Fibroblast of the aortic adventitia (primary cell): ENCODE results near the gene MKX. TPM values are rescaled to one million over a fixed set of nuclear protein-coding genes. Genes with fewer than 3 reads are reported as not detected.

Experiments used
- DNase-seq: peaks from one replicate; pipeline ENCODE4 v3.0.0-alpha.2; 2010; ENCODE audit warnings: low read depth
- H3K4me3 ChIP-seq: 2 replicates; pipeline ENCODE4 v1.5.1; 2011; ENCODE audit warnings: low read depth, mild to moderate bottlenecking, control low read depth, low read length, moderate library complexity
- small RNA-seq: library from RNA; depleted of rRNA; stranded (forward); fragments of <200 nt; gene quantifications from one replicate; pipeline ENCODE3, GENCODE V24; 2012
- total RNA-seq: library from RNA; depleted of rRNA; stranded (reverse); fragments of >200 nt; gene quantifications from 2 replicates; pipeline ENCODE4 v1.2.3, GENCODE V29; 2012; ENCODE audit warnings: low replicate concordance
- TF ChIP-seq, protein P1 (sequence below): IDR thresholded peaks from 2 replicates; pipeline ENCODE4 v1.5.1; 2011; ENCODE audit warnings: mild to moderate bottlenecking, low read length, control low read depth, inconsistent platforms; ENCODE audit not compliant: insufficient read depth

Gene MKX
- total RNA-seq, 1 donor, result 0.27 TPM

DNA sequence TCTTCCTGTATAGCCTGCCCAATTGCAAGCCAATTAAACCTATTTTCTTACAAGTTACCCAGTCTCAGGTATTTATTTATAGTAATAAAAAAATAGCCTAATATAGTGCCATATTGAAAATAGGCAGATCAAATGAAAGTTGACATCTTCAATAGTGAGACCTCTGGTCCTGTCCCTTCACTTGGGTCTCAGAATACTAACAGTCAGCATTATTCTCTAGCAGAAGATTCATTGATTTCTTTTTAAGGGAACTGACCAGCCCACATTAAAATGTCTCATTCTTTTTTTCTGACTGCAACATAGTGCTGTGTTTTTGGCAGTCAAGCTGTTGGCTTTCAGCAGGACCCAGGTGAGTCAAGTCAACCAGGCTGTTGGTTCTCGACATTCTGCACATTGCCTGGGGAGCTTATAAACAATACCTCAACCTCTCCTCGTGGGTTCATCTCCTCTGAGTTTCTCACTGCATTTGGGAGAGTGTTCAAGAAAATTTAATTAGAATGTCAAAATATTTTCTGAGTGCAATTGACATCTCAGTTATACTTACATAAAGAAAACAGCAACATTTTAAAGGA is 109.8 kb downstream of the MKX start:
- no peak for DNase-seq
- H3K4me3 ChIP-seq, result no peak overlapping the region
- TF ChIP-seq, protein P1, sequence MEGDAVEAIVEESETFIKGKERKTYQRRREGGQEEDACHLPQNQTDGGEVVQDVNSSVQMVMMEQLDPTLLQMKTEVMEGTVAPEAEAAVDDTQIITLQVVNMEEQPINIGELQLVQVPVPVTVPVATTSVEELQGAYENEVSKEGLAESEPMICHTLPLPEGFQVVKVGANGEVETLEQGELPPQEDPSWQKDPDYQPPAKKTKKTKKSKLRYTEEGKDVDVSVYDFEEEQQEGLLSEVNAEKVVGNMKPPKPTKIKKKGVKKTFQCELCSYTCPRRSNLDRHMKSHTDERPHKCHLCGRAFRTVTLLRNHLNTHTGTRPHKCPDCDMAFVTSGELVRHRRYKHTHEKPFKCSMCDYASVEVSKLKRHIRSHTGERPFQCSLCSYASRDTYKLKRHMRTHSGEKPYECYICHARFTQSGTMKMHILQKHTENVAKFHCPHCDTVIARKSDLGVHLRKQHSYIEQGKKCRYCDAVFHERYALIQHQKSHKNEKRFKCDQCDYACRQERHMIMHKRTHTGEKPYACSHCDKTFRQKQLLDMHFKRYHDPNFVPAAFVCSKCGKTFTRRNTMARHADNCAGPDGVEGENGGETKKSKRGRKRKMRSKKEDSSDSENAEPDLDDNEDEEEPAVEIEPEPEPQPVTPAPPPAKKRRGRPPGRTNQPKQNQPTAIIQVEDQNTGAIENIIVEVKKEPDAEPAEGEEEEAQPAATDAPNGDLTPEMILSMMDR, result no peak

DNA sequence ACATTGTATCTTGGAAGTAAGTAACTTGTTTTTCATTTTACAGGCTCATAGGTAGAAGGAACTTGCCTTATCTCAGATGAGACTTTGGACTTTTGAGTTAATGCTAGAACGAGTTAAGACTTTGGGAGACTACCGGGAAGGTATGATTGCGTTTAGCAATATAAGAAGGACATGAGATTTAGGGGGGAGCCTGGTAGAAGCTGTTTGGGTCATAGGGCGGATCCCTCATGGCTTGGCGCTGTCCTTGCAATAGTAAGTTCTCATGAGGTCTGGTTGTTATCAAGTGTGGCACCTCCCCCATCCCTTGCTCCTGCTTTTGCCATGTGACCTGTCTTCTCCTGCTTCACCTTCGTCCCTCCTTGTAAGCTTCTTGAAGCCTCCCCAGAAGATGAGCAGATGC is 110.3 kb downstream of the MKX start:
- TF ChIP-seq, protein P1, result no peak
- no peak for DNase-seq
- no peak overlapping the region for H3K4me3 ChIP-seq

DNA sequence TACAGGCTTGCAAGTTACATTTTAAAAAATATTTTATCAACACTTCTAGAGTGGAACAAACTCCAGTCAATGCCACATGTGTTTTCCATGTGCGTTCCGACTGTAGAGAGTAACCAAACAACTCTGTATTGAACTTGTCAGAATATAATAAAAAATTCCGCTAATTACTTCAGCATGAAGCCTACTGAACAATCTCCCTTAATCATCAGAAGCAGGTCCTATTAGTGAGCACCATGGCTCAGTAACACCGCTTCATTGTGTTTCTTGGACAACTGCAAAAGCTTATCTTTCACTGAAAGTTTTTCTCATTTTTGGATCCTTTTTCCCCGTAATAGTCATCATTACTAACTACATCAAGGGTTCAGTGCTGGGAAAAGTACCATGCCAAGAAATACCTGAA is 117.0 kb downstream of the MKX start:
- DNase-seq, result peak; percentile 21
- H3K4me3 ChIP-seq, result no peak overlapping the region
- TF ChIP-seq, protein P1, result no peak

DNA sequence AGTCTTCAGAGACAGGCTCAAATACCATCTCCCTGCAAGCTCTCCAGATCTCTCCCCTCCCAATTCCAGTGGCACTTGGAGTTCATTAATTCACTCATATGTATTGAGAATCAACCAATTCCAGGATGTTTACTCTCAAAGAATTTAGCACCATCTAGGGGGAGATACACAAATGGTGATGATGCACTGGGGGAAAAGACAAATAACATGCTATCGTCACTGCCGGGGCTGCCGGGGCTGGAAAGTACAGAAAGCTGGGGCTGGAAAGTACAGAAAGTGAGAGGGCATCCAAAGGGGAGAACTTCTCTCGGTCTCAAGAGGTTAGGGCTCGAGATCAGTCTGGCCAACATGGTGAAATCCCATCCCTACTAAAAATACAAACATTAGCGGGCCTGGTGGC is 118.7 kb downstream of the MKX start:
- no peak overlapping the region for H3K4me3 ChIP-seq
- DNase-seq, result no peak
- TF ChIP-seq, protein P1, result no peak

DNA sequence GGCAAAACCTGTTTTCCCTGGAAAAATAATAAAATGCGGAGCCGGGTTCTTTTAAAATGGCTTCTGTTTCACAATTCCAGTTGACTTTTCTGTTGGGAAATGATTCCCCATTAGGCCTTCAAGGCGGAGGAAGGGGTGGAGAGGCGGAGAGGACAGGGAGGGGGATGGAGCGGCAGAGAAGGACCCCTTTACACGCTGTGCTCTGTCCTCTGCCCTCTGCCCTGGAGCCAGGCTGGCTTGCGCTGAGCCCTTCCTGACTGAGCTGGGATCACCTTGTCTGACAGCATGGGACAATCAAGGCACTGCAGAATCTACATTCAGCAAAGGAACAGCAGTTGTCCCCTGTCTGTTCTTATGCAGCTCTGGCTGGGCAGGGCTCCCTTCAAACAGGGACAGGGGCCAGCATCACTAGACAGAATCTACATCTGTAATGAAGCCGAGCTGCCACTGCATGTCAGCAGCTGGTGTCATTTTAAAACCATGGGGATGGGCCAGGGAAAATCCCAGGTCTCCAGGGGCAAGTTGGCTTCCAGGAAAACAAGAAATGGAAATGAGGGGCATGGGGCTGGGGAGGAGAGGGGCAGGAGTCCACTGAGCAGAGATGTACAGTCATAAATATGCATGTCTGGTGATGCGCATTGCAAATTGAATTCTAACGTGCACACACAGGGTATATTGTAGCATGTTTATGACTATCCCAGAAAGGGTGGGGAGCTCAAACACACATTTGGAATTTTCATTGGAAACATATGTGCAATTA is 120.0 kb downstream of the MKX start:
- no peak for DNase-seq
- no peak overlapping the region for H3K4me3 ChIP-seq
- TF ChIP-seq, protein P1, result no peak

DNA sequence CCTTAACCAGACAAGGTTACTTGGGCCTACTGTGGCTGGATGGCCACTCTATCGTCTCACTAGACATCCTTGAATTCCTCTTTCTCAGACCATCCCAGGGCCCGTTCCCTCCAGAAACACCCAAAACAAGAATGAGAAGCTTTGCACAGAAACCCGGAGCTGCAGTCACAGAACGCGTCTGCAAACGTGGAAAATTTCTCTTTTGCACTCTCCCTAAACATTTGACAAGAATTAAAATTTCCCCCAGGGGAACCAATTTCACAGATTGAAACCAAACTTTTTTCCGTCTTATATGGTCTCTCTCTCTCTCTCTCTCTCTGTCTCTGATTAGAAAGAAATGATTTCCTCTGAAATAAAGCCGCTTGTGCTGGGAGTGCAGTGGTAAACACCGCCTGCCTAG is 120.7 kb downstream of the MKX start:
- no peak overlapping the region for H3K4me3 ChIP-seq
- TF ChIP-seq, protein P1, result no peak
- DNase-seq, result no peak

Small RNA genes lying within 50 kb of the gene (small RNA-seq; reads per million reads assigned to genes)
- not detected for gene RN7SKP132

Other genes starting within 250 kb of the MKX start
- gene RAB18, start 241.5 kb downstream of the MKX start, total RNA-seq, result 48.5 and 114 TPM in 2 replicates